IMR-90 (cell line): ENCODE data around the gene NPW. TPM values are rescaled to one million over a fixed set of nuclear protein-coding genes. Genes with fewer than 3 reads are reported as not detected.
A peak's percentile ranks its signal among the peaks of the same experiment; 100 is the strongest.

ENCODE experiments used
- ATAC-seq: fragments of 200-7000 bp; cut with Tn5 transposase; 2 replicates; pipeline ENCODE4 v1.9.1; 2020; ENCODE audit warnings: low read depth, mild to moderate bottlenecking, moderate library complexity
- Bru-seq: library from RNA; stranded (reverse); fragments of 400-500 nt; gene quantifications from one replicate; lab custom pipeline; 2021; lab: Mats Ljungman, UMichigan
- BruChase-seq, 2 experiments: library from RNA; stranded (reverse); fragments of 400-500 nt; gene quantifications; one replicate each; lab custom pipeline; 2021; lab: Mats Ljungman, UMichigan
- BruUV-seq: library from RNA; stranded (reverse); fragments of 400-500 nt; replicated peaks from 2 replicates; lab custom pipeline; 2021; lab: Mats Ljungman, UMichigan
- CTCF ChIA-PET: fragments of 300-600 bp; formaldehyde crosslinking; extraction: SDS; loops from one replicate; lab custom pipeline; 2021; ENCODE audit warnings: antibody characterized with exemption; lab: Yijun Ruan, JAX
- POLR2A ChIA-PET: fragments of 300-600 bp; sonication (Branson Sonifier 250); formaldehyde crosslinking; loops from one replicate; lab custom pipeline; 2022; ENCODE audit warnings: antibody characterized with exemption; ENCODE audit not compliant: unreplicated experiment; lab: Charles Lee
- DNase-seq: peaks from one replicate; pipeline ENCODE4 v3.0.0; 2013
- H2AFZ ChIP-seq: replicated peaks from 2 replicates; pipeline ENCODE3; 2013; ENCODE audit warnings: low read length, mild to moderate bottlenecking; ENCODE audit not compliant: poor library complexity
- H2AK5ac ChIP-seq: 2 replicates; pipeline ENCODE4 v1.6.1; 2013; ENCODE audit warnings: low read depth, low read length, inconsistent platforms
- H2AK9ac ChIP-seq: replicated peaks from 2 replicates; pipeline ENCODE3; 2013; ENCODE audit warnings: mild to moderate bottlenecking, low read depth, low read length, moderate library complexity; ENCODE audit not compliant: poor library complexity
- H2BK120ac ChIP-seq: 2 replicates; pipeline ENCODE4 v1.6.1; 2013; ENCODE audit warnings: low read depth, low read length, inconsistent platforms
- H2BK15ac ChIP-seq: 3 replicates; pipeline ENCODE4 v1.6.1; 2013; ENCODE audit warnings: low read depth, low read length, inconsistent platforms
- H2BK20ac ChIP-seq: 2 replicates; pipeline ENCODE4 v1.6.1; 2013; ENCODE audit warnings: low read depth, mild to moderate bottlenecking, inconsistent platforms, low read length, moderate library complexity
- H2BK5ac ChIP-seq: 2 replicates; pipeline ENCODE4 v1.6.1; 2013; ENCODE audit warnings: mild to moderate bottlenecking, low read depth, low read length, inconsistent platforms; ENCODE audit not compliant: poor library complexity, severe bottlenecking
- H3K14ac ChIP-seq: replicated peaks from 2 replicates; pipeline ENCODE4 v1.6.1; 2013; ENCODE audit warnings: low read depth, low read length, inconsistent platforms
- H3K18ac ChIP-seq: 2 replicates; pipeline ENCODE4 v1.6.1; 2013; ENCODE audit warnings: low read depth, low read length, control low read depth
- H3K23ac ChIP-seq: 2 replicates; pipeline ENCODE4 v1.6.1; 2013; ENCODE audit warnings: low read depth, low read length, inconsistent platforms
- H3K27ac ChIP-seq: 2 replicates; pipeline ENCODE4 v1.5.1; 2013; ENCODE audit warnings: mild to moderate bottlenecking, control low read depth, low read length; ENCODE audit not compliant: insufficient read depth
- H3K27me3 ChIP-seq: 2 replicates; pipeline ENCODE4 v1.6.1; 2013; ENCODE audit warnings: low read length; ENCODE audit not compliant: control insufficient read depth, insufficient read depth
- H3K36me3 ChIP-seq: 2 replicates; pipeline ENCODE4 v1.6.1; 2013; ENCODE audit warnings: low read length, mixed read lengths; ENCODE audit not compliant: control insufficient read depth, insufficient read depth
- H3K4ac ChIP-seq: 2 replicates; pipeline ENCODE4 v1.6.1; 2013; ENCODE audit warnings: low read depth, low read length, inconsistent platforms
- H3K4me1 ChIP-seq: 2 replicates; pipeline ENCODE4 v1.6.1; 2013; ENCODE audit warnings: low read length, mixed read lengths; ENCODE audit not compliant: control insufficient read depth, insufficient read depth
- H3K4me2 ChIP-seq: 2 replicates; pipeline ENCODE4 v1.6.1; 2013; ENCODE audit warnings: low read depth, mild to moderate bottlenecking, control low read depth, low read length, moderate library complexity
- H3K4me3 ChIP-seq: 2 replicates; pipeline ENCODE4 v1.5.1; 2013; ENCODE audit warnings: low read depth, mild to moderate bottlenecking, control low read depth, low read length, moderate library complexity; ENCODE audit not compliant: insufficient read depth
- H3K56ac ChIP-seq: 2 replicates; pipeline ENCODE4 v1.6.1; 2013; ENCODE audit warnings: low read length, inconsistent platforms; ENCODE audit not compliant: insufficient read depth; ENCODE audit errors: extremely low read depth
- H3K79me1 ChIP-seq, 2 experiments: 2 replicates each; pipeline ENCODE4 v1.6.1; 2013; ENCODE audit warnings: low read length in 2 of 2, inconsistent platforms in 1 of 2, low read depth in 1 of 2
- H3K9ac ChIP-seq: 2 replicates; pipeline ENCODE4 v1.6.1; 2013; ENCODE audit warnings: low read depth, low read length, control low read depth
- H3K9me1 ChIP-seq: 2 replicates; pipeline ENCODE4 v1.6.1; 2013; ENCODE audit warnings: low read length, inconsistent platforms; ENCODE audit not compliant: insufficient read depth
- H3K9me3 ChIP-seq: 2 replicates; pipeline ENCODE4 v1.6.1; 2013; ENCODE audit warnings: low read length; ENCODE audit not compliant: control insufficient read depth, insufficient read depth
- H4K20me1 ChIP-seq: 2 replicates; pipeline ENCODE4 v1.6.1; 2013; ENCODE audit warnings: low read length, inconsistent platforms; ENCODE audit not compliant: insufficient read depth
- H4K5ac ChIP-seq: 2 replicates; pipeline ENCODE4 v1.6.1; 2013; ENCODE audit warnings: mild to moderate bottlenecking, low read depth, low read length, control low read depth
- H4K8ac ChIP-seq, 2 experiments: 2 replicates each; pipeline ENCODE4 v1.6.1; 2013; ENCODE audit warnings: low read depth in 2 of 2, low read length in 2 of 2, control low read depth in 1 of 2, inconsistent platforms in 1 of 2
- H4K91ac ChIP-seq: 2 replicates; pipeline ENCODE4 v1.6.1; 2013; ENCODE audit warnings: low read depth, low read length, inconsistent platforms; ENCODE audit not compliant: insufficient read depth
- CEBPB ChIP-seq: IDR thresholded peaks from 2 replicates; pipeline ENCODE4 v1.6.1; 2012; ENCODE audit warnings: low read depth, low read length, improper control_type of control experiment
- CHD1 ChIP-seq: IDR thresholded peaks from 2 replicates; pipeline ENCODE4 v1.6.1; 2012; ENCODE audit warnings: low read depth, low read length, improper control_type of control experiment
- FOS ChIP-seq: fragments of 150-350 bp; IDR thresholded peaks from 2 replicates; pipeline ENCODE4 v1.6.1; 2016; ENCODE audit warnings: low read depth, low read length
- MAFK ChIP-seq: IDR thresholded peaks from 2 replicates; pipeline ENCODE4 v1.6.1; 2012; ENCODE audit warnings: low read depth, low read length, improper control_type of control experiment
- MAZ ChIP-seq: IDR thresholded peaks from 2 replicates; pipeline ENCODE4 v1.6.1; 2012; ENCODE audit warnings: low read depth, mild to moderate bottlenecking, low read length, improper control_type of control experiment, moderate library complexity, borderline replicate concordance
- MXI1 ChIP-seq: IDR thresholded peaks from 2 replicates; pipeline ENCODE4 v1.6.1; 2012; ENCODE audit warnings: low read depth, mild to moderate bottlenecking, low read length, moderate library complexity, borderline replicate concordance
- NFE2L2 ChIP-seq: fragments of 150-350 bp; IDR thresholded peaks from 2 replicates; pipeline ENCODE4 v1.6.1; 2016; ENCODE audit warnings: low read depth, mild to moderate bottlenecking, low read length
- POLR2A ChIP-seq: IDR thresholded peaks from 2 replicates; pipeline ENCODE4 v1.6.1; 2012; ENCODE audit warnings: mild to moderate bottlenecking, low read depth, low read length
- RAD21 ChIP-seq: IDR thresholded peaks from 2 replicates; pipeline ENCODE4 v1.6.1; 2012; ENCODE audit warnings: low read length, improper control_type of control experiment
- RCOR1 ChIP-seq: IDR thresholded peaks from 2 replicates; pipeline ENCODE4 v1.6.1; 2012; ENCODE audit warnings: mild to moderate bottlenecking, low read length, improper control_type of control experiment; ENCODE audit not compliant: insufficient replicate concordance
- SMC3 ChIP-seq: fragments of 150-350 bp; IDR thresholded peaks from 2 replicates; pipeline ENCODE4 v1.6.1; 2016; ENCODE audit warnings: low read depth, mild to moderate bottlenecking, antibody characterized with exemption, low read length, moderate library complexity
- WGBS, 2 experiments: methylation state at CpG; one replicate each; pipeline versions ENCODE4 v1.1.5 to v1.1.7; 2013; ENCODE audit warnings: missing lambda C conversion rate in 2 of 2; ENCODE audit not compliant: insufficient read length in 1 of 2; ENCODE audit errors: extremely low coverage in 2 of 2; 5-methylcytosine and 5-hydroxymethylcytosine counted together
- dilution Hi-C: fragments of 300-500 bp; cut with HindIII; formaldehyde crosslinking; loops from one replicate; pipeline ENCODE4 v1.14.3; 2018; ENCODE audit warnings: low sequenced_read_pairs; ENCODE audit not compliant: unreplicated experiment
- in situ Hi-C: fragments of 300-500 bp; cut with MboI; formaldehyde crosslinking; loops from 3 replicates; pipeline ENCODE4 v1.14.3; 2019; ENCODE audit warnings: low sequenced_read_pairs, inconsistent platforms, mixed read lengths
- intact Hi-C: fragments of 100-400 bp; cut with micrococcal nuclease; formaldehyde crosslinking; loops from 2 replicates; pipeline ENCODE4 v1.10.0; 2022
- long read RNA-seq: library from polyadenylated mRNA; unstranded; transcript quantifications from one replicate; pipeline ENCODE4 v2.0.0, GENCODE V29; 2021; ENCODE audit not compliant: unreplicated experiment
- polyA plus RNA-seq, 3 experiments: library from polyadenylated mRNA; depleted of rRNA; stranded (reverse); fragments of >200 nt; gene quantifications; 2 replicates each; pipeline ENCODE4 v1.2.3, GENCODE V29; 2012; ENCODE audit warnings: low replicate concordance in 1 of 3
- total RNA-seq: library from RNA; depleted of rRNA; stranded (reverse); fragments of >200 nt; gene quantifications from 2 replicates; pipeline ENCODE4 v1.2.3, GENCODE V29; 2012; rRNA removed
- TF ChIP-seq, protein P1 (sequence below): fragments of 150-350 bp; IDR thresholded peaks from 2 replicates; pipeline ENCODE4 v1.6.1; 2016; ENCODE audit warnings: low read depth, mild to moderate bottlenecking, low read length, moderate library complexity, borderline replicate concordance
- TF ChIP-seq, protein P2 (sequence below): conservative IDR thresholded peaks from 2 replicates; pipeline ENCODE4 v1.5.1; 2012; ENCODE audit warnings: mild to moderate bottlenecking, low read depth, low read length, improper control_type of control experiment
- TF ChIP-seq, protein P3 (sequence below): fragments of 150-350 bp; IDR thresholded peaks from 2 replicates; pipeline ENCODE4 v1.6.1; 2017; ENCODE audit warnings: mild to moderate bottlenecking, antibody characterized with exemption, low read length, low read depth

The NPW gene
- 0.18 TPM in 1 of 2 replicates, not detected in the other for total RNA-seq
- 2.0 and 3.7 TPM in 2 replicates for polyA plus RNA-seq (2012; rRNA removed)
- polyA plus RNA-seq (2012; cell fraction: cytosol; rRNA removed) = 6.1 and 9.0 TPM in 2 replicates
- polyA plus RNA-seq (2012; cell fraction: nucleus; rRNA removed; ENCODE audit: low replicate concordance) = 2.5 and 7.1 TPM in 2 replicates
- percentile 22 among the genes with signal in this experiment for Bru-seq, nascent RNA
- BruChase-seq, experiment 1, labeled RNA remaining after a 6-hour chase = percentile 41 among the genes with signal in this experiment
- BruChase-seq, experiment 2, labeled RNA remaining after a 2-hour chase = percentile 28 among the genes with signal in this experiment
- long read RNA-seq, partial matches to known transcripts = 0 of 2 reads
- long read RNA-seq, other reads (novel, unspliced or antisense) = 0 of 2 reads

DNA sequence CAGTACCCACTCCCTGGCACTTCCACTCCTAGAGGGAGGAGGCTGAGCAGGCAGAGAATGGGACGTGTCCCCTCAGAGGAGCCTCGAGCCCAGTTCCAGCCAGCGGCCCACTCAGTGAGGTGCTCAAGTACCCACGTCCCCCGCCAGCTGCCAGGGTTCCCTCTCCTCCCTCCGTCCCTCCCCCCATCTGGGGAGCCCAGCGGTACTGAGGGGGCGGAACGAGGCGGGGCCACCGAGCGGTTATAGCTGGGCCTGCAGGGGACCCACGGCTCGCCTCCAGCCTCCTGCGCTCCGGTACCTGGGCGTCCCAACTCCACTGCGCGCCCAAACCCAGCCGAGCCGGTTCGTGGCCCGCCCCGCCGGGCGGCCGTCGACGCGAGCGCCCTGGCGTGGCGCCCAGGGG lies at the start of gene NPW:
Gene NPW, plus strand, starts transcription at position 268 of the 403 bp plus-strand sequence.
- no peak within 1 kb of the TSS for H3K18ac ChIP-seq
- intact Hi-C loops (no loop called here), in situ Hi-C loops (no loop called here), dilution Hi-C loops (no loop called here)
- H3K36me3 ChIP-seq = no peaks in the 10 kb centered on the region
- H3K56ac ChIP-seq = no peak within 1 kb of the TSS
- no peak within 1 kb of the TSS for H3K9ac ChIP-seq
- no peak within 1 kb of the TSS for H3K4me3 ChIP-seq
- 9% methylated on average over 17 of the region's 33 CpGs; no CpG with 5 or more reads in 1 of the 2 experiments for WGBS, 2 experiments
- no peak within 1 kb of the TSS for H2BK5ac ChIP-seq
- H3K79me1 ChIP-seq = no peaks in the 10 kb centered on the region; a peak in 1 of 4 replicates
- H2BK20ac ChIP-seq = no peak within 1 kb of the TSS
- no peak within 1 kb of the TSS for H3K4ac ChIP-seq
- H2BK15ac ChIP-seq = no peak within 1 kb of the TSS
- ATAC-seq (no peak), DNase-seq (no peak)
- no peaks in the 10 kb centered on the region for H3K9me3 ChIP-seq
- no peak within 1 kb of the TSS for H3K27ac ChIP-seq
- H4K91ac ChIP-seq = no peak within 1 kb of the TSS
- no peak within 1 kb of the TSS; the same call in 1 of the 2 replicates for H3K4me2 ChIP-seq
- no peak within 1 kb of the TSS for H2AK5ac ChIP-seq
- peak within 1 kb of the TSS; percentile 67 for H2AFZ ChIP-seq
- POLR2A ChIA-PET = no interaction called here
- H2AK9ac ChIP-seq = peak within 1 kb of the TSS; percentile 78
- BruUV-seq = no TSS peak
- CTCF ChIA-PET = interaction anchor here (1.1 kb wide), 1 partner anchor 121 kb away, joined by 3 read pairs; no protein-coding TSS in a partner anchor
- H3K27me3 ChIP-seq = peaks cover 18% of the 10 kb centered on the region; the same call in 1 of the 2 replicates
- H4K5ac ChIP-seq = no peak within 1 kb of the TSS
- H3K14ac ChIP-seq = no peak within 1 kb of the TSS
- no peak within 1 kb of the TSS for H4K8ac ChIP-seq
- H2BK120ac ChIP-seq = no peak within 1 kb of the TSS
- peaks cover 7% of the 10 kb centered on the region; the same call in 1 of the 2 replicates for H3K4me1 ChIP-seq
- H3K9me1 ChIP-seq = peaks cover 6% of the 10 kb centered on the region
- no peaks in the 10 kb centered on the region for H4K20me1 ChIP-seq
- no peak within 1 kb of the TSS for H3K23ac ChIP-seq
- TF ChIP-seq, protein P1, sequence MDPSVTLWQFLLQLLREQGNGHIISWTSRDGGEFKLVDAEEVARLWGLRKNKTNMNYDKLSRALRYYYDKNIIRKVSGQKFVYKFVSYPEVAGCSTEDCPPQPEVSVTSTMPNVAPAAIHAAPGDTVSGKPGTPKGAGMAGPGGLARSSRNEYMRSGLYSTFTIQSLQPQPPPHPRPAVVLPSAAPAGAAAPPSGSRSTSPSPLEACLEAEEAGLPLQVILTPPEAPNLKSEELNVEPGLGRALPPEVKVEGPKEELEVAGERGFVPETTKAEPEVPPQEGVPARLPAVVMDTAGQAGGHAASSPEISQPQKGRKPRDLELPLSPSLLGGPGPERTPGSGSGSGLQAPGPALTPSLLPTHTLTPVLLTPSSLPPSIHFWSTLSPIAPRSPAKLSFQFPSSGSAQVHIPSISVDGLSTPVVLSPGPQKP = no peak
- no peak for TF ChIP-seq POLR2A
- no peak for TF ChIP-seq RCOR1
- TF ChIP-seq RAD21 = no peak
- TF ChIP-seq, protein P2, sequence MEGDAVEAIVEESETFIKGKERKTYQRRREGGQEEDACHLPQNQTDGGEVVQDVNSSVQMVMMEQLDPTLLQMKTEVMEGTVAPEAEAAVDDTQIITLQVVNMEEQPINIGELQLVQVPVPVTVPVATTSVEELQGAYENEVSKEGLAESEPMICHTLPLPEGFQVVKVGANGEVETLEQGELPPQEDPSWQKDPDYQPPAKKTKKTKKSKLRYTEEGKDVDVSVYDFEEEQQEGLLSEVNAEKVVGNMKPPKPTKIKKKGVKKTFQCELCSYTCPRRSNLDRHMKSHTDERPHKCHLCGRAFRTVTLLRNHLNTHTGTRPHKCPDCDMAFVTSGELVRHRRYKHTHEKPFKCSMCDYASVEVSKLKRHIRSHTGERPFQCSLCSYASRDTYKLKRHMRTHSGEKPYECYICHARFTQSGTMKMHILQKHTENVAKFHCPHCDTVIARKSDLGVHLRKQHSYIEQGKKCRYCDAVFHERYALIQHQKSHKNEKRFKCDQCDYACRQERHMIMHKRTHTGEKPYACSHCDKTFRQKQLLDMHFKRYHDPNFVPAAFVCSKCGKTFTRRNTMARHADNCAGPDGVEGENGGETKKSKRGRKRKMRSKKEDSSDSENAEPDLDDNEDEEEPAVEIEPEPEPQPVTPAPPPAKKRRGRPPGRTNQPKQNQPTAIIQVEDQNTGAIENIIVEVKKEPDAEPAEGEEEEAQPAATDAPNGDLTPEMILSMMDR = no peak
- TF ChIP-seq NFE2L2 = no peak
- TF ChIP-seq MAZ = no peak
- TF ChIP-seq MXI1 = no peak
- TF ChIP-seq, protein P3, sequence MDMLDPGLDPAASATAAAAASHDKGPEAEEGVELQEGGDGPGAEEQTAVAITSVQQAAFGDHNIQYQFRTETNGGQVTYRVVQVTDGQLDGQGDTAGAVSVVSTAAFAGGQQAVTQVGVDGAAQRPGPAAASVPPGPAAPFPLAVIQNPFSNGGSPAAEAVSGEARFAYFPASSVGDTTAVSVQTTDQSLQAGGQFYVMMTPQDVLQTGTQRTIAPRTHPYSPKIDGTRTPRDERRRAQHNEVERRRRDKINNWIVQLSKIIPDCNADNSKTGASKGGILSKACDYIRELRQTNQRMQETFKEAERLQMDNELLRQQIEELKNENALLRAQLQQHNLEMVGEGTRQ = no peak
- no peak for TF ChIP-seq CHD1
- no peak for TF ChIP-seq MAFK
- no peak for TF ChIP-seq FOS
- TF ChIP-seq CEBPB = no peak
- no peak for TF ChIP-seq SMC3
